Type B pancreatic cell (in vitro differentiated cells): ENCODE results near the gene CNTNAP2. TPM values are rescaled to one million over a fixed set of nuclear protein-coding genes. Genes with fewer than 3 reads are reported as not detected.

Source experiments
- DNase-seq: peaks from one replicate; pipeline ENCODE4 v3.0.0; 2021; ENCODE audit warnings: mixed read lengths; ENCODE audit not compliant: unreplicated experiment; ENCODE audit errors: extremely low spot score
- H3K27ac Mint-ChIP-seq: 2 replicates; pipeline ENCODE4 v1.8.0; 2021; ENCODE audit warnings: mild to moderate bottlenecking, mixed read lengths
- H3K27me3 Mint-ChIP-seq: 2 replicates; pipeline ENCODE4 v1.8.0; 2021; ENCODE audit warnings: mixed read lengths
- H3K36me3 Mint-ChIP-seq: 2 replicates; pipeline ENCODE4 v1.8.0; 2021; ENCODE audit warnings: mixed read lengths
- H3K4me1 Mint-ChIP-seq: one replicate; pipeline ENCODE4 v1.8.0; 2021; ENCODE audit warnings: mixed read lengths; ENCODE audit not compliant: unreplicated experiment
- H3K4me3 Mint-ChIP-seq: 2 replicates; pipeline ENCODE4 v1.8.0; 2021; ENCODE audit warnings: mild to moderate bottlenecking, mixed read lengths
- H3K9me3 Mint-ChIP-seq: 2 replicates; pipeline ENCODE4 v1.8.0; 2021; ENCODE audit warnings: mixed read lengths
- CTCF ChIP-seq: fragments of 200-600 bp; sonication (generic); conservative IDR thresholded peaks from 2 replicates; pipeline ENCODE4 v1.5.0; 2021; ENCODE audit warnings: antibody characterized with exemption, mild to moderate bottlenecking
- total RNA-seq: library from RNA; stranded (reverse); gene quantifications from 2 replicates; pipeline ENCODE4 v1.2.1, GENCODE V29; 2021; ENCODE audit warnings: low replicate concordance

CNTNAP2 gene
- total RNA-seq, 1 donor from 2014 or later = 26.8 TPM

DNA sequence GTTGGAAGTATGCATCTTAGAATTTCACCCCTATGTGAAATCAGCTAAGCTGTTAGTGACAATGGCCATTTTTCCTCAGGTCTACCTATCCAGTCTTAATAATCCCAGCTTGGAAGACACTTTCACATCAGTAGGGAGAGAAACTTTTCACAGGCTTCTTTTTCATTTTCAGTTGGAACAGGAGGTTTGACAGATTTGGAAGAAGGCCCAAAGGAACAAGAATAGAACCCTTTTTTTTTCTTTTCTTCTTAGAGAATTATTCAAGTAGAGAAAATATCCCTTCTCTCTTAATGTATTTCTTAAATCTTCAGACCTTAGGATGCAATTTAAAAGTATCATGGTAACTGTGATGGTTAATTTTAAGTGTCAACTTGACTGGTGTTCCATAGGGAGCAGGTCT lies 2063.5 kb downstream of the CNTNAP2 start:
- no peak for DNase-seq
- Mint-ChIP-seq H3K36me3 (no peaks in the 10 kb centered on the region), H3K4me1 (no peaks in the 10 kb centered on the region), H3K9me3 (no peaks in the 10 kb centered on the region), H3K27me3 (peaks cover 17% of the 10 kb centered on the region), H3K27ac (no peak overlapping the region), H3K4me3 (no peak overlapping the region)
- TF ChIP-seq CTCF = no peak

DNA sequence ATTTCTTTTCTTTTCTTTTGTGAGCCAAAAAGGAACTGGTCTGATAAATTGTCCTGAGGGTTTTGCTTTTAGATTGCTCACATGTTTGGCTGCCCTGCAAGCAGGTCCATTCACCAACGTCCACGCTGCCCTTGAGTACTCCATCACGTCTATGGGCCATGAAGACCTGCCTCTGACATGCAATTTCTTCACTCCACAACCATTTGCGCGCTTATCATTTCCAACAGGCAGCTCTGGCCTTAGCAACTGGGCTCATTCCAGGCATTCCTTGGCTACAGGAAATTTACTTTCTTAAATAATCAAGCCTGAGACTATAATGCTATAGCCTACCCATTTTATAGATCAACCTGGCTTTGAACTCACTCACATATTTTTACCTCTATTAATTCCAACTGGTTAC lies 2065.7 kb downstream of the CNTNAP2 start:
- Mint-ChIP-seq H3K9me3 (no peaks in the 10 kb centered on the region), H3K4me1 (no peaks in the 10 kb centered on the region), H3K27me3 (peaks cover 7% of the 10 kb centered on the region), H3K4me3 (no peak overlapping the region), H3K36me3 (no peaks in the 10 kb centered on the region), H3K27ac (no peak overlapping the region)
- no peak for DNase-seq
- TF ChIP-seq CTCF = no peak

GRCh38 chr7:148185041-148185440 lies 2068.4 kb downstream of the CNTNAP2 start:
- Mint-ChIP-seq H3K36me3 (no peaks in the 10 kb centered on the region), H3K27ac (no peak overlapping the region), H3K9me3 (no peaks in the 10 kb centered on the region), H3K4me3 (no peak overlapping the region), H3K4me1 (no peaks in the 10 kb centered on the region), H3K27me3 (peaks cover 3% of the 10 kb centered on the region)
- TF ChIP-seq CTCF = no peak
- no peak for DNase-seq

GRCh38 chr7:148187471-148187870 lies 2070.9 kb downstream of the CNTNAP2 start:
- Mint-ChIP-seq H3K27me3 (peaks cover 3% of the 10 kb centered on the region), H3K36me3 (no peaks in the 10 kb centered on the region), H3K4me1 (no peaks in the 10 kb centered on the region), H3K9me3 (no peaks in the 10 kb centered on the region), H3K4me3 (no peak overlapping the region), H3K27ac (no peak overlapping the region)
- TF ChIP-seq CTCF = no peak
- no peak for DNase-seq

- Mint-ChIP-seq H3K4me1 (no peaks in the 10 kb centered on the region), H3K27ac (no peak overlapping the region), H3K27me3 (no peaks in the 10 kb centered on the region), H3K9me3 (no peaks in the 10 kb centered on the region), H3K36me3 (no peaks in the 10 kb centered on the region), H3K4me3 (no peak overlapping the region)
- DNase-seq = no peak
- TF ChIP-seq CTCF = no peak
These were observed 2074.9 kb downstream of the CNTNAP2 start for GRCh38 chr7:148191391-148192065.

DNA sequence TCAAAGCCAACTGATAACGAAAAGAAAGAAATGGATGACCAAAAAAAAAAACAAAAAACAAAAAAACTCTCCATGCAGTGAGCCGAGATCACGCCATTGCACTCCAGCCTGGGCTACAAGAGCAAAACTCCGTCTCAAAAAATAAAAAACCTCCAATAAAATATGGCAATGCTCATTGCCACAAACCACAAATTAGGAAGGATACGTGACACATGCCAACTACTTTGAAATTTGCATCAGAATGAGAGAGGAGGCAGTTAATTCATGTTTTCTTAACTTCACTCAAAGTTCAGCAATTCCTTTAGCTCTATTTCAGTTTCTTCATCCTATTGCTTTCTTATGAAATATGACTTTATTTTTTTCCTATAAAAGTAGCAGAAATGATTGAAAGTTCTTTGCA lies 2075.9 kb downstream of the CNTNAP2 start:
- H3K9me3 Mint-ChIP-seq = no peaks in the 10 kb centered on the region
- no peak overlapping the region for H3K4me3 Mint-ChIP-seq
- H3K4me1 Mint-ChIP-seq = no peaks in the 10 kb centered on the region
- H3K27me3 Mint-ChIP-seq = no peaks in the 10 kb centered on the region
- no peak for TF ChIP-seq CTCF
- H3K27ac Mint-ChIP-seq = no peak overlapping the region
- H3K36me3 Mint-ChIP-seq = no peaks in the 10 kb centered on the region
- DNase-seq = no peak
